Measurements from ENCODE around the gene ZNF503.

ZNF503 gene

GRCh38 chr10:75444781-75445386, 43.3 kb upstream of the ZNF503 start:
- no peak overlapping the region for H3K4me3 ChIP-seq (ENCODE audit: insufficient read depth, low read length, poor library complexity, severe bottlenecking)
- H3K9ac ChIP-seq (ENCODE audit: low read length) = no peak overlapping the region
- no peaks in the 10 kb centered on the region for H3K36me3 ChIP-seq (ENCODE audit: low read length)
- H3K27ac ChIP-seq (ENCODE audit: low read depth, low read length) = no peak overlapping the region
- H4K20me1 ChIP-seq (ENCODE audit: low read depth, low read length) = no peaks in the 10 kb centered on the region
- no peaks in the 10 kb centered on the region for H3K27me3 ChIP-seq (ENCODE audit: low read length)
- 0 out of 2 replicates have a peak, but pooled peaks cover 10% of the 10 kb centered on the region for H3K9me3 ChIP-seq (ENCODE audit: insufficient read depth, low read length)
- no peaks in the 10 kb centered on the region for H3K79me2 ChIP-seq (ENCODE audit: insufficient read depth, low read length)
- H2AFZ ChIP-seq (ENCODE audit: low read depth, low read length, severe bottlenecking) = no peak overlapping the region
- no peak overlapping the region for H3K4me2 ChIP-seq (ENCODE audit: low read depth, low read length, poor library complexity, severe bottlenecking)
- no peak for TF ChIP-seq CTCF (IDR thresholded peaks at IDR 0.05; ENCODE audit: insufficient read depth, low read length, poor library complexity, severe bottlenecking)
- TF ChIP-seq EZH2phosphoT487 (conservative IDR thresholded peaks at IDR 0.05; ENCODE audit: low read length) = no peak
- H3F3A ChIP-seq (ENCODE audit: insufficient read depth) = no peaks in the 10 kb centered on the region
- no peaks in the 10 kb centered on the region for H3K9me2 ChIP-seq (replicated peaks; ENCODE audit: insufficient read depth, low read length)

- H3K4me2 ChIP-seq (ENCODE audit: low read depth, low read length, poor library complexity, severe bottlenecking) = no peak overlapping the region
- no peaks in the 10 kb centered on the region for H4K20me1 ChIP-seq (ENCODE audit: low read depth, low read length)
- H3K9me3 ChIP-seq (ENCODE audit: insufficient read depth, low read length) = 0 out of 2 replicates have a peak, but pooled peaks cover 10% of the 10 kb centered on the region
- no peaks in the 10 kb centered on the region for H3K9me2 ChIP-seq (replicated peaks; ENCODE audit: insufficient read depth, low read length)
- H3K79me2 ChIP-seq (ENCODE audit: insufficient read depth, low read length) = no peaks in the 10 kb centered on the region
- no peaks in the 10 kb centered on the region for H3K36me3 ChIP-seq (ENCODE audit: low read length)
- H3K27ac ChIP-seq (ENCODE audit: low read depth, low read length) = no peak overlapping the region
- H2AFZ ChIP-seq (ENCODE audit: low read depth, low read length, severe bottlenecking) = no peak overlapping the region
- H3K27me3 ChIP-seq (ENCODE audit: low read length) = no peaks in the 10 kb centered on the region
- H3K9ac ChIP-seq (ENCODE audit: low read length) = no peak overlapping the region
- TF ChIP-seq EZH2phosphoT487 (conservative IDR thresholded peaks at IDR 0.05; ENCODE audit: low read length) = no peak
- no peak for TF ChIP-seq CTCF (IDR thresholded peaks at IDR 0.05; ENCODE audit: insufficient read depth, low read length, poor library complexity, severe bottlenecking)
- no peaks in the 10 kb centered on the region for H3F3A ChIP-seq (ENCODE audit: insufficient read depth)
- H3K4me3 ChIP-seq (ENCODE audit: insufficient read depth, low read length, poor library complexity, severe bottlenecking) = no peak overlapping the region
These were observed 41.8 kb upstream of the ZNF503 start for GRCh38 chr10:75443362-75443761.

- Histone ChIP-seq H4K20me1 (ENCODE audit: low read depth, low read length) (no peaks in the 10 kb centered on the region), H3F3A (ENCODE audit: insufficient read depth) (no peaks in the 10 kb centered on the region), H3K27ac (ENCODE audit: low read depth, low read length) (no peak overlapping the region), H3K36me3 (ENCODE audit: low read length) (no peaks in the 10 kb centered on the region), H3K9me2 (replicated peaks; ENCODE audit: insufficient read depth, low read length) (no peaks in the 10 kb centered on the region), H2AFZ (ENCODE audit: low read depth, low read length, severe bottlenecking) (no peak overlapping the region), H3K79me2 (ENCODE audit: insufficient read depth, low read length) (no peaks in the 10 kb centered on the region), H3K4me2 (ENCODE audit: low read depth, low read length, poor library complexity, severe bottlenecking) (no peak overlapping the region), H3K4me3 (ENCODE audit: insufficient read depth, low read length, poor library complexity, severe bottlenecking) (no peak overlapping the region), H3K9ac (ENCODE audit: low read length) (no peak overlapping the region), H3K9me3 (ENCODE audit: insufficient read depth, low read length) (0 out of 2 replicates have a peak, but pooled peaks cover 10% of the 10 kb centered on the region), H3K27me3 (ENCODE audit: low read length) (no peaks in the 10 kb centered on the region)
- TF ChIP-seq CTCF (IDR thresholded peaks at IDR 0.05; ENCODE audit: insufficient read depth, low read length, poor library complexity, severe bottlenecking) = no peak
- no peak for TF ChIP-seq EZH2phosphoT487 (conservative IDR thresholded peaks at IDR 0.05; ENCODE audit: low read length)
These were observed 40.1 kb upstream of the ZNF503 start for GRCh38 chr10:75441682-75442081.
